Measurements from ENCODE around the gene SELENOV. TPM values are rescaled to one million over a fixed set of nuclear protein-coding genes. Genes with fewer than 3 reads are reported as not detected.
"Not testable (repeated sequence)": the region's sequence is repeated elsewhere in the genome, so short reads cannot be mapped to it uniquely, and the experiment has no call there.

The SELENOV gene
- total and polyA plus RNA-seq, 2 experiments from 2014 or later, result not detected

GRCh38 chr19:39473443-39473960 is 41.4 kb upstream of the SELENOV start:
- Histone ChIP-seq H3K4me1 (ENCODE audit: insufficient read depth) (no peaks in the 10 kb centered on the region), H3K9ac (no peak overlapping the region), H3K27me3 (replicated peaks; ENCODE audit: insufficient read depth) (no peaks in the 10 kb centered on the region), H2AFZ (no peak overlapping the region), H3K36me3 (ENCODE audit: low read depth) (peaks cover 20% of the 10 kb centered on the region), H4K20me1 (ENCODE audit: insufficient read depth) (no peaks in the 10 kb centered on the region), H3K4me3 (no peak overlapping the region), H3K4me2 (ENCODE audit: unreplicated experiment) (no peak overlapping the region), H3K79me2 (ENCODE audit: insufficient read depth) (no peaks in the 10 kb centered on the region), H3K27ac (no peak overlapping the region), H3F3A (ENCODE audit: insufficient read depth) (peaks cover 8% of the 10 kb centered on the region), H3K9me2 (ENCODE audit: insufficient read depth) (no peaks in the 10 kb centered on the region), H3K9me3 (ENCODE audit: low read depth) (no peaks in the 10 kb centered on the region)
- in situ Hi-C loops (cut with MboI), result no loop called here
- DNase-seq, result no peak
- TF ChIP-seq EZH2phosphoT487 (IDR thresholded peaks at IDR 0.05; ENCODE audit: insufficient read depth, low read depth) (no peak), EZH2 (IDR thresholded peaks at IDR 0.05; ENCODE audit: insufficient read depth, poor library complexity, severe bottlenecking) (no peak)
- WGBS, 2 experiments (ENCODE audit: low coverage in 1 of 2, low lambda C conversion rate in 2 of 2, missing lambda C conversion rate in 2 of 2), result 84 to 87% methylated on average over 11 of the region's 11 CpGs

GRCh38 chr19:39474139-39474620 is 40.8 kb upstream of the SELENOV start:
- H3K4me3 ChIP-seq, result no peak overlapping the region
- H2AFZ ChIP-seq, result no peak overlapping the region
- peaks cover 20% of the 10 kb centered on the region for H3K36me3 ChIP-seq (ENCODE audit: low read depth)
- no peaks in the 10 kb centered on the region for H3K79me2 ChIP-seq (ENCODE audit: insufficient read depth)
- in situ Hi-C loops (cut with MboI), result no loop called here
- no peaks in the 10 kb centered on the region for H4K20me1 ChIP-seq (ENCODE audit: insufficient read depth)
- TF ChIP-seq EZH2phosphoT487 (IDR thresholded peaks at IDR 0.05; ENCODE audit: insufficient read depth, low read depth) (no peak), EZH2 (IDR thresholded peaks at IDR 0.05; ENCODE audit: insufficient read depth, poor library complexity, severe bottlenecking) (no peak)
- no peaks in the 10 kb centered on the region for H3K9me3 ChIP-seq (ENCODE audit: low read depth)
- H3K4me2 ChIP-seq (ENCODE audit: unreplicated experiment), result no peak overlapping the region
- H3K9ac ChIP-seq, result no peak overlapping the region
- H3F3A ChIP-seq (ENCODE audit: insufficient read depth), result peaks cover 10% of the 10 kb centered on the region
- 53 to 59% methylated on average over 9 of the region's 9 CpGs for WGBS, 2 experiments (ENCODE audit: low coverage in 1 of 2, low lambda C conversion rate in 2 of 2, missing lambda C conversion rate in 2 of 2)
- H3K9me2 ChIP-seq (ENCODE audit: insufficient read depth), result no peaks in the 10 kb centered on the region
- no peaks in the 10 kb centered on the region for H3K4me1 ChIP-seq (ENCODE audit: insufficient read depth)
- H3K27me3 ChIP-seq (replicated peaks; ENCODE audit: insufficient read depth), result no peaks in the 10 kb centered on the region
- peak; percentile 49 for DNase-seq
- no peak overlapping the region for H3K27ac ChIP-seq

DNA sequence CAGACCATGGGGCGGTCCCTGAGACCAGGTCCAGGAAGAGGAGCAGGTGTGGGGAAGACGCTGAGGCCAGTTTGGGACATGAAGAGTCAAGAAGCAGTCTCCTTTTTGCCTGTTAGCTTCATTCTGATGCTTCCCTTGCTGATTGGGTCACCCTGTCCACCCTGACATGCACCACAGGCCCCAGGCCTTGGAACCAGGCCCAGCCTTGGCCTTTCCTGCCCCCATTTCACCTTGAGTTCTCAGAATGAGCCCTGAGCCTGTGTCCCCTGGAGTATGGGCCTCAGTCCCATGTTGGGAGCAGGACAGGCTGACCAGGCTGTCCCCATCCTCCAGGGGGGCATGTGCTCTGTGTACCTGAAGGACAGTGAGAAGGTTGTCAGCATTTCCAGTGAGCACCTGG is 39.2 kb upstream of the SELENOV start:
- Histone ChIP-seq H3K4me3 (no peak overlapping the region), H3K27me3 (replicated peaks; ENCODE audit: insufficient read depth) (no peaks in the 10 kb centered on the region), H3K4me2 (ENCODE audit: unreplicated experiment) (no peak overlapping the region), H3F3A (ENCODE audit: insufficient read depth) (peaks cover 15% of the 10 kb centered on the region), H4K20me1 (ENCODE audit: insufficient read depth) (no peaks in the 10 kb centered on the region), H3K9me2 (ENCODE audit: insufficient read depth) (no peaks in the 10 kb centered on the region), H2AFZ (no peak overlapping the region), H3K27ac (no peak overlapping the region), H3K4me1 (ENCODE audit: insufficient read depth) (peaks cover 4% of the 10 kb centered on the region; the same call in 1 of the 2 replicates), H3K79me2 (ENCODE audit: insufficient read depth) (peaks cover 1% of the 10 kb centered on the region), H3K9me3 (ENCODE audit: low read depth) (no peaks in the 10 kb centered on the region), H3K36me3 (ENCODE audit: low read depth) (peaks cover 20% of the 10 kb centered on the region), H3K9ac (no peak overlapping the region)
- no peak for DNase-seq
- WGBS, 2 experiments (ENCODE audit: low coverage in 1 of 2, low lambda C conversion rate in 2 of 2, missing lambda C conversion rate in 2 of 2), result 91 to 93% methylated on average over 2 of the region's 2 CpGs
- in situ Hi-C loops (cut with MboI), result no loop called here
- TF ChIP-seq EZH2 (IDR thresholded peaks at IDR 0.05; ENCODE audit: insufficient read depth, poor library complexity, severe bottlenecking) (no peak), EZH2phosphoT487 (IDR thresholded peaks at IDR 0.05; ENCODE audit: insufficient read depth, low read depth) (no peak)

- H3K4me3 ChIP-seq; H3K9ac ChIP-seq; DNase-seq; H3K9me3 ChIP-seq (ENCODE audit: low read depth); H3K9me2 ChIP-seq (ENCODE audit: insufficient read depth); H3K4me1 ChIP-seq (ENCODE audit: insufficient read depth); in situ Hi-C loops (cut with MboI); H3K4me2 ChIP-seq (ENCODE audit: unreplicated experiment); H4K20me1 ChIP-seq (ENCODE audit: insufficient read depth); H3K27me3 ChIP-seq (replicated peaks; ENCODE audit: insufficient read depth): not testable (repeated sequence)
- Histone ChIP-seq H3K79me2 (ENCODE audit: insufficient read depth) (peaks cover 37% of the 10 kb centered on the region), H2AFZ (peak overlapping the region; percentile 89; the same call in 1 of the 2 replicates), H3F3A (ENCODE audit: insufficient read depth) (peaks cover 15% of the 10 kb centered on the region), H3K36me3 (ENCODE audit: low read depth) (peaks cover 11% of the 10 kb centered on the region; the same call in 1 of the 2 replicates), H3K27ac (peak overlapping the region; percentile 64; the same call in 1 of the 2 replicates)
- WGBS, 2 experiments (ENCODE audit: low coverage in 1 of 2, low lambda C conversion rate in 2 of 2, missing lambda C conversion rate in 2 of 2), result 77 to 86% methylated on average over 11 of the region's 11 CpGs
Observed at GRCh38 chr19:39479319-39479801, 35.6 kb upstream of the SELENOV start.

Data from GM23248 (cell line).